Panc1 (cell line): ENCODE measurements around the gene CFAP20DC. TPM values are rescaled to one million over a fixed set of nuclear protein-coding genes. Genes with fewer than 3 reads are reported as not detected.
"Not testable (repeated sequence)": the region's sequence is repeated elsewhere in the genome, so short reads cannot be mapped to it uniquely, and the experiment has no call there.

ENCODE experiments used
- ATAC-seq: fragments of 200-7000 bp; cut with Tn5 transposase; 2 replicates; pipeline ENCODE4 v1.9.1; 2020; ENCODE audit warnings: mild to moderate bottlenecking, moderate library complexity
- BruUV-seq: library from RNA; stranded (reverse); fragments of 400-500 nt; replicated peaks from 2 replicates; lab custom pipeline; 2021; lab: Mats Ljungman, UMichigan
- CTCF ChIA-PET: fragments of 300-600 bp; sonication (Branson Sonifier 250); formaldehyde crosslinking; loops from one replicate; lab custom pipeline; 2022; ENCODE audit warnings: antibody characterized with exemption; lab: Charles Lee
- POLR2A ChIA-PET: fragments of 300-600 bp; sonication (Branson Sonifier 250); formaldehyde crosslinking; loops from one replicate; lab custom pipeline; 2022; ENCODE audit warnings: antibody characterized with exemption; lab: Charles Lee
- DNase-seq: peaks from one replicate; pipeline ENCODE4 v3.0.0-alpha.2; 2010; ENCODE audit warnings: low read depth, low spot score
- H3K27ac ChIP-seq: 2 replicates; pipeline ENCODE4 v1.5.1; 2011; ENCODE audit warnings: mild to moderate bottlenecking, low read length, inconsistent platforms
- H3K27me3 ChIP-seq: fragments of 200-500 bp; sonication (Bioruptor generic); 2 replicates; pipeline ENCODE4 v1.6.0; 2014; ENCODE audit warnings: low read length, inconsistent platforms; ENCODE audit not compliant: control insufficient read depth, insufficient read depth
- H3K36me3 ChIP-seq: fragments of 200-500 bp; sonication (Bioruptor generic); 2 replicates; pipeline ENCODE4 v1.5.1; 2014; ENCODE audit warnings: inconsistent platforms, mild to moderate bottlenecking, low read length, moderate library complexity; ENCODE audit not compliant: control insufficient read depth, insufficient read depth
- H3K4me1 ChIP-seq: 2 replicates; pipeline ENCODE4 v1.5.1; 2011; ENCODE audit warnings: inconsistent platforms, mild to moderate bottlenecking, low read length, moderate library complexity; ENCODE audit not compliant: control insufficient read depth, insufficient read depth
- H3K4me3 ChIP-seq, 2 experiments: 2 replicates each; pipeline ENCODE4 v1.5.1; 2011 to 2012; ENCODE audit warnings: low read depth in 2 of 2, low read length in 2 of 2, mild to moderate bottlenecking in 2 of 2, inconsistent platforms in 1 of 2, moderate library complexity in 1 of 2
- H3K9me3 ChIP-seq: fragments of 200-500 bp; sonication (Bioruptor generic); 2 replicates; pipeline ENCODE4 v1.5.1; 2014; ENCODE audit warnings: low read depth, mild to moderate bottlenecking, inconsistent platforms, low read length, moderate library complexity; ENCODE audit not compliant: control insufficient read depth, insufficient read depth
- CTCF ChIP-seq: fragments of 450-650 bp; IDR thresholded peaks from 2 replicates; pipeline ENCODE4 v1.5.1; 2017; ENCODE audit warnings: mild to moderate bottlenecking
- POLR2AphosphoS5 ChIP-seq: IDR thresholded peaks from 2 replicates; pipeline ENCODE4 v1.6.1; 2012; ENCODE audit warnings: mild to moderate bottlenecking, low read depth, low read length, moderate library complexity
- SIN3A ChIP-seq: IDR thresholded peaks from 2 replicates; pipeline ENCODE4 v1.6.1; 2012; ENCODE audit warnings: low read depth, mild to moderate bottlenecking, low read length, moderate library complexity, borderline replicate concordance; ENCODE audit not compliant: insufficient read depth
- TCF7L2 ChIP-seq: IDR thresholded peaks from 2 replicates; pipeline ENCODE4 v1.6.1; 2011; ENCODE audit warnings: mild to moderate bottlenecking, low read depth, low read length, inconsistent platforms
- in situ Hi-C: cut with HindIII; loops from 2 replicates; pipeline ENCODE4 v1.10.0; 2016; ENCODE audit warnings: low sequenced_read_pairs, low pct_unique_long_range_greater_than_20kb
- intact Hi-C: fragments of 100-400 bp; cut with micrococcal nuclease; formaldehyde crosslinking; loops from one replicate; pipeline ENCODE4 v1.10.0; 2022; ENCODE audit not compliant: unreplicated experiment
- total RNA-seq: library from RNA; stranded (reverse); gene quantifications from one replicate; pipeline ENCODE4 v1.2.1, GENCODE V29; 2021; ENCODE audit not compliant: unreplicated experiment
- TF ChIP-seq, protein P1 (sequence below), 2 experiments: IDR thresholded peaks; 2 replicates each; pipeline ENCODE4 v1.6.1; 2011 to 2012; ENCODE audit warnings: low read depth in 2 of 2, control low read depth in 1 of 2, low read length in 1 of 2, mild to moderate bottlenecking in 1 of 2, moderate library complexity in 1 of 2; ENCODE audit not compliant: insufficient read depth in 1 of 2

The CFAP20DC gene
- total RNA-seq, 1 experiment from 2014 or later, result 4.0 TPM

DNA sequence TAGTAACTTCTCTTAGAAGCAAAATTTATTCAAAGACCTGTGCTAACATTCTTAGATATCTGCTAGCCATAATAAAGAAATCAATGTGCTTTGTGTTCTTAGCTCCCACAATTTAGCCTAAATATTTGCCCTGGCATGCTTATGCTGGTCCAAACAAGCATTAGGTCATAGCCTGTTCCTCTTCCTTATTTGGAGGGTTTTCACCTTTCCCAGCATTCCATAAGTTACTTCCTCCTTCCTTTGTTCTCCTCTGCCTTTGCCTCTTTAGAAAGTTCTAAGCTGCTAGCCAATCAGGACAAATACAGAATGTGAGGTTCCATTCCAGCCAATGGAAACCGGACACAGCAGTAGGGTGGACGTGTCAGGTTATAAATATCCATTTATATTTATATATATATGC is 345.5 kb downstream of the CFAP20DC start:
- BruUV-seq, intact Hi-C loops: not testable (repeated sequence)

DNA sequence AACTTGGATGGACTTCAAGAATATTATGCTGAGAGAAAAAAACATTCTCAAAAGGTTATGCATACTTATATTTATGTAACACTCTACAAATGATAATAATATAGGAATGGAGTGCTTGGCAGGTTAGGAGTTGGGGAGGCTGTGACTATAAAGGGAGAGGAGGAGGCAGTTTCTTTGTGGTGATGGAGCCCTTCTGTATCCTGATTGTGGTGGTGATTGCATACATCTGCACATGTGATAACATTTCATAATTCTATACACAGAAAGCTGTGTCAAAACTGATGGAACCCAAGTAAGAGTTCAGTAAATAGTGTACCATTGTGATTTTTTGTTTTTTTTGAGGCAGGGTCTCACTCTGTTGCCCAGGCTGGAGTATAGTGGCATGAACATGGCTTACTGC is 351.6 kb downstream of the CFAP20DC start:
- TF ChIP-seq CTCF (no peak), TCF7L2 (no peak), POLR2AphosphoS5 (no peak), SIN3A (no peak)
- TF ChIP-seq, protein P1, sequence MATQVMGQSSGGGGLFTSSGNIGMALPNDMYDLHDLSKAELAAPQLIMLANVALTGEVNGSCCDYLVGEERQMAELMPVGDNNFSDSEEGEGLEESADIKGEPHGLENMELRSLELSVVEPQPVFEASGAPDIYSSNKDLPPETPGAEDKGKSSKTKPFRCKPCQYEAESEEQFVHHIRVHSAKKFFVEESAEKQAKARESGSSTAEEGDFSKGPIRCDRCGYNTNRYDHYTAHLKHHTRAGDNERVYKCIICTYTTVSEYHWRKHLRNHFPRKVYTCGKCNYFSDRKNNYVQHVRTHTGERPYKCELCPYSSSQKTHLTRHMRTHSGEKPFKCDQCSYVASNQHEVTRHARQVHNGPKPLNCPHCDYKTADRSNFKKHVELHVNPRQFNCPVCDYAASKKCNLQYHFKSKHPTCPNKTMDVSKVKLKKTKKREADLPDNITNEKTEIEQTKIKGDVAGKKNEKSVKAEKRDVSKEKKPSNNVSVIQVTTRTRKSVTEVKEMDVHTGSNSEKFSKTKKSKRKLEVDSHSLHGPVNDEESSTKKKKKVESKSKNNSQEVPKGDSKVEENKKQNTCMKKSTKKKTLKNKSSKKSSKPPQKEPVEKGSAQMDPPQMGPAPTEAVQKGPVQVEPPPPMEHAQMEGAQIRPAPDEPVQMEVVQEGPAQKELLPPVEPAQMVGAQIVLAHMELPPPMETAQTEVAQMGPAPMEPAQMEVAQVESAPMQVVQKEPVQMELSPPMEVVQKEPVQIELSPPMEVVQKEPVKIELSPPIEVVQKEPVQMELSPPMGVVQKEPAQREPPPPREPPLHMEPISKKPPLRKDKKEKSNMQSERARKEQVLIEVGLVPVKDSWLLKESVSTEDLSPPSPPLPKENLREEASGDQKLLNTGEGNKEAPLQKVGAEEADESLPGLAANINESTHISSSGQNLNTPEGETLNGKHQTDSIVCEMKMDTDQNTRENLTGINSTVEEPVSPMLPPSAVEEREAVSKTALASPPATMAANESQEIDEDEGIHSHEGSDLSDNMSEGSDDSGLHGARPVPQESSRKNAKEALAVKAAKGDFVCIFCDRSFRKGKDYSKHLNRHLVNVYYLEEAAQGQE (IDR thresholded peaks at IDR 0.05; ENCODE audit: insufficient read depth in 1 of 2, low read depth in 2 of 2, low read length in 1 of 2), result no peak
- no peak for ATAC-seq
- H3K4me3 ChIP-seq, result no peak overlapping the region
- no peaks in the 10 kb centered on the region for H3K27me3 ChIP-seq
- BruUV-seq, result no TSS peak
- H3K4me1 ChIP-seq, result no peaks in the 10 kb centered on the region
- no peaks in the 10 kb centered on the region for H3K36me3 ChIP-seq
- no peaks in the 10 kb centered on the region for H3K9me3 ChIP-seq
- no peak for DNase-seq
- CTCF ChIA-PET, result no interaction called here
- intact Hi-C loops (no loop called here), in situ Hi-C loops (no loop called here)
- no peak overlapping the region for H3K27ac ChIP-seq
- POLR2A ChIA-PET, result no interaction called here

More for the DNA sequence above, 345.5 kb downstream of the CFAP20DC start:
- in situ Hi-C loops, H3K27me3 ChIP-seq, ATAC-seq, H3K9me3 ChIP-seq, DNase-seq, CTCF ChIA-PET, H3K4me1 ChIP-seq, H3K4me3 ChIP-seq, H3K27ac ChIP-seq, H3K36me3 ChIP-seq, POLR2A ChIA-PET: not testable (repeated sequence)

DNA sequence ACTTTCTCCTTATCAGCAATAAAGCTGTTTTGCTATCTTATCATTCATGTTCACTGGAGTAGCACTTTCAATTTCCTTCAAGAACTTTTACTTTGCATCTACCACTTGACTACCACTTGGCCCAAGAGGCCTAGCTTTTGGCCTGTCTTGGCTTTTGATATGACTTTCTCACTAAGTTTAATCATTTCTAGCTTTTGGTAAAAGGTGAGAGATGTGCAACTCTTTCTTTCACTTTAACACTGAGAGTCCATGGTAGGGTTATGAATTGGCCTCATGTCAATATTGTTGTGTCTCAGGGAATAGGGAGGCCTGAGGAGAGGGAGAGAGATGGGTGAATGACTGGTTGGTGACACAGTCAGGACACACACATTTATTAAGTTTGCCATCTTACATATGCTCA is 352.3 kb downstream of the CFAP20DC start:
- Histone ChIP-seq H3K27me3 (no peaks in the 10 kb centered on the region), H3K4me3 (no peak overlapping the region), H3K36me3 (no peaks in the 10 kb centered on the region), H3K27ac (no peak overlapping the region), H3K4me1 (no peaks in the 10 kb centered on the region), H3K9me3 (no peaks in the 10 kb centered on the region)
- ATAC-seq, result no peak
- DNase-seq, result no peak
- CTCF ChIA-PET, result no interaction called here
- POLR2A ChIA-PET, result no interaction called here
- no peak for TF ChIP-seq TCF7L2
- TF ChIP-seq SIN3A, result no peak
- TF ChIP-seq CTCF, result no peak
- BruUV-seq, result no TSS peak
- intact Hi-C loops, result no loop called here
- in situ Hi-C loops, result no loop called here

- CTCF ChIA-PET, POLR2A ChIA-PET, H3K9me3 ChIP-seq, H3K4me1 ChIP-seq, intact Hi-C loops, BruUV-seq, in situ Hi-C loops, H3K27ac ChIP-seq, ATAC-seq, DNase-seq, H3K27me3 ChIP-seq, H3K36me3 ChIP-seq, H3K4me3 ChIP-seq: not testable (repeated sequence)
Measured at GRCh38 chr3:58696813-58697212, 353.0 kb downstream of the CFAP20DC start.
